Heart right ventricle (tissue), 16 donors: Measurements from ENCODE around the gene COL1A1. TPM values are rescaled to one million over a fixed set of nuclear protein-coding genes. Genes with fewer than 3 reads are reported as not detected.
A peak's percentile ranks its signal among the peaks of the same experiment; 100 is the strongest.

Source experiments
- ATAC-seq, 8 donors: fragments of 200-7000 bp; cut with Tn5 transposase; one replicate each; pipeline ENCODE4 v1.9.1; 2020; ENCODE audit warnings: mild to moderate bottlenecking in 8 of 8, moderate library complexity in 8 of 8, moderate number of reproducible peaks in 1 of 8
- DNase-seq, 2 donors: peaks; one replicate each; pipeline ENCODE4 v3.0.0-alpha.2; 2020
- H3K27ac ChIP-seq, 10 donors: fragments of 200-600 bp; sonication (generic) in 2 of 10; one replicate each; pipeline versions ENCODE4 v1.5.0 to v1.8.0; 2020 to 2022; ENCODE audit warnings: mild to moderate bottlenecking in 3 of 10
- H3K27me3 ChIP-seq, 7 donors: fragments of 200-600 bp; one replicate each; pipeline ENCODE4 v1.8.0; 2021 to 2022; ENCODE audit warnings: mild to moderate bottlenecking in 2 of 7
- H3K36me3 ChIP-seq, 9 donors: fragments of 200-600 bp; sonication (generic) in 1 of 9; one replicate each; pipeline versions ENCODE4 v1.5.0 to v1.8.0; 2020 to 2022; ENCODE audit warnings: mild to moderate bottlenecking in 2 of 9
- H3K4me1 ChIP-seq, 9 donors: fragments of 200-600 bp; sonication (generic) in 1 of 9; one replicate each; pipeline versions ENCODE4 v1.5.0 to v1.8.0; 2020 to 2022; ENCODE audit warnings: mild to moderate bottlenecking in 4 of 9
- H3K4me3 ChIP-seq, 10 donors: fragments of 200-600 bp; sonication (generic) in 2 of 10; one replicate each; pipeline versions ENCODE4 v1.5.0 to v1.8.0; 2020 to 2022; ENCODE audit warnings: mild to moderate bottlenecking in 7 of 10, moderate library complexity in 2 of 10
- H3K9me3 ChIP-seq, 11 donors: fragments of 200-600 bp in 10 of 11; sonication (generic) in 2 of 11; one replicate each; pipeline versions ENCODE4 v1.5.0 to v1.8.0; 2013 to 2022; ENCODE audit warnings: mild to moderate bottlenecking in 2 of 11, control low read depth in 1 of 11, moderate library complexity in 1 of 11
- CTCF ChIP-seq, 9 donors: fragments of 200-600 bp; sonication (generic) in 2 of 9; IDR thresholded peaks; one replicate each; pipeline versions ENCODE4 v1.5.0 to v1.8.0; 2021 to 2022; ENCODE audit warnings: antibody characterized with exemption in 9 of 9, mild to moderate bottlenecking in 5 of 9, moderate library complexity in 1 of 9
- WGBS, 2 donors: extraction: QIAGEN DNeasy Blood & Tissue Kit; methylation state at CpG; one replicate each; pipeline ENCODE4 v1.1.7; 2013; ENCODE audit warnings: inconsistent platforms in 1 of 2; 5-methylcytosine and 5-hydroxymethylcytosine counted together
- intact Hi-C, 10 donors: fragments of 100-400 bp; cut with DNase I; formaldehyde crosslinking; loops; one replicate each; pipeline versions ENCODE4 v1.11.1 to v1.14.2; 2022
- polyA plus RNA-seq, 2 donors: library from polyadenylated mRNA; stranded (reverse); fragments of 200-250 nt; gene quantifications; one replicate each; pipeline ENCODE4 v1.2.3, GENCODE V29; 2013
- total RNA-seq, 10 donors: library from RNA; stranded (reverse); fragmentation: NEBNext Ultra II Directional in 3 of 10; extraction: Animal tissue kit (Norgen Biotek cat#: 25700) in 3 of 10; gene quantifications; one replicate each; pipeline versions ENCODE4 v1.2.1 to v1.2.4, GENCODE V29; 2021 to 2023
- donor health status: Arrhythmogenic right ventricular cardiomyopathy.
- donor health status: ischemic (EF 13 %, LVEDD 7.1; RV severe dilation, severe dysfunction).
- donor health status: healthy with polysubstance abuse.
- donor health status: DM: no; HTN: yes; CAD: no.
- donor health status: DM: no; HTN: no; CAD: no.
- donor health status: ischemic (EF 25% LVEDD 6.9; RV normal size, moderate dysfunction).
- donor health status: ischemic (EF 25% LVEDD 5.7; RV mildly dilated, moderate dysfunction).
- donor health status: healthy.
- donor health status: DM: yes; HTN: yes; CAD: no.
- donor health status: Ischemic cardiomyopathy.
- donor health status: ischemic (EF 35%, LVEDD 5.7; RV mildly dilated, moderate dysfunction).
- donor health status: nonischemic (EF 11% LVEDD 7.7; RV severe dilation, severe dysfunction).
- donor health status: DM: yes; HTN: yes; CAD: no.
- donor health status: PGD.
- donor health status: ischemic (EF 29% LVEDD 5.4; RV normal size, mild dysfunction).
- donor health status: nonischemic (EF 23%, LVEDD 6.1; RV moderate dilation, normal function).

COL1A1 gene
- total and polyA plus RNA-seq, 12 donors: 30.2 to 455 (median 45.9) TPM

GRCh38 chr17:50149091-50149416 is 52.4 kb downstream of the COL1A1 start:
- peak overlapping the region; percentile 86 to 99 (median 90) for H3K4me3 ChIP-seq
- intact Hi-C loops: no loop called here
- H3K4me1 ChIP-seq: peaks cover 44 to 85% (median 69%) of the 10 kb centered on the region in 9 donors
- no peak for TF ChIP-seq CTCF (IDR thresholded peaks at IDR 0.05)
- peaks cover 0 to 24% (median 9%) of the 10 kb centered on the region in 9 donors for H3K36me3 ChIP-seq
- DNase-seq: no peak
- WGBS, 2 donors: 1% methylated on average over 27 to 30 of the region's 30 CpGs
- no peaks in the 10 kb centered on the region for H3K27me3 ChIP-seq
- H3K27ac ChIP-seq: peak overlapping the region; percentile 93 to 99 (median 98)
- ATAC-seq: no peak
- no peaks in the 10 kb centered on the region for H3K9me3 ChIP-seq

- Histone ChIP-seq H3K27ac (peak overlapping the region; percentile 93 to 99 (median 98)), H3K4me3 (peak overlapping the region; percentile 86 to 99 (median 90)), H3K4me1 (peaks cover 38 to 83% (median 66%) of the 10 kb centered on the region in 9 donors), H3K9me3 (no peaks in the 10 kb centered on the region), H3K27me3 (no peaks in the 10 kb centered on the region), H3K36me3 (peaks cover 0 to 30% (median 14%) of the 10 kb centered on the region in 9 donors)
- WGBS, 2 donors: 1% methylated on average over 23 to 25 of the region's 25 CpGs
- intact Hi-C loops: no loop called here
- DNase-seq (peak in 1 of 2 donors; percentile 50), ATAC-seq (peak in 5 of 8 donors; percentile 1 to 18 (median 8))
- peak in 2 of 9 donors; percentile 9 to 14 for TF ChIP-seq CTCF (IDR thresholded peaks at IDR 0.05)
Observed at GRCh38 chr17:50148226-50149090, 53.0 kb downstream of the COL1A1 start.

GRCh38 chr17:50147841-50148225 is 53.6 kb downstream of the COL1A1 start:
- no peak for TF ChIP-seq CTCF (IDR thresholded peaks at IDR 0.05)
- peak overlapping the region; percentile 86 to 99 (median 90) for H3K4me3 ChIP-seq
- DNase-seq (no peak), ATAC-seq (peak in 6 of 8 donors; percentile 5 to 27 (median 16))
- intact Hi-C loops: no loop called here
- WGBS, 2 donors: 2% methylated on average over 5 of the region's 5 CpGs
- peaks cover 33 to 81% (median 64%) of the 10 kb centered on the region in 9 donors for H3K4me1 ChIP-seq
- H3K36me3 ChIP-seq: peaks cover 0 to 37% (median 20%) of the 10 kb centered on the region in 9 donors
- peak overlapping the region; percentile 93 to 99 (median 98) for H3K27ac ChIP-seq
- H3K9me3 ChIP-seq: no peaks in the 10 kb centered on the region
- no peaks in the 10 kb centered on the region for H3K27me3 ChIP-seq

- ATAC-seq (peak in 3 of 8 donors; percentile 21 to 25 (median 23)), DNase-seq (no peak)
- peaks cover 28 to 81% (median 61%) of the 10 kb centered on the region in 9 donors for H3K4me1 ChIP-seq
- H3K27me3 ChIP-seq: no peaks in the 10 kb centered on the region
- H3K9me3 ChIP-seq: no peaks in the 10 kb centered on the region
- intact Hi-C loops: no loop called here
- TF ChIP-seq CTCF (IDR thresholded peaks at IDR 0.05): no peak
- H3K27ac ChIP-seq: peak overlapping the region; percentile 93 to 99 (median 98)
- H3K36me3 ChIP-seq: peaks cover 0 to 44% (median 22%) of the 10 kb centered on the region in 9 donors
- WGBS, 2 donors: 14 to 20% methylated on average over 15 of the region's 15 CpGs
- peak overlapping the region; percentile 86 to 99 (median 90) for H3K4me3 ChIP-seq
Observed at GRCh38 chr17:50146927-50147665, 54.3 kb downstream of the COL1A1 start.
